ENCODE data around the gene NXF3. TPM values are rescaled to one million over a fixed set of nuclear protein-coding genes. Genes with fewer than 3 reads are reported as not detected.

NXF3 gene
- total and polyA plus RNA-seq, 2 experiments from 2014 or later = not detected

DNA sequence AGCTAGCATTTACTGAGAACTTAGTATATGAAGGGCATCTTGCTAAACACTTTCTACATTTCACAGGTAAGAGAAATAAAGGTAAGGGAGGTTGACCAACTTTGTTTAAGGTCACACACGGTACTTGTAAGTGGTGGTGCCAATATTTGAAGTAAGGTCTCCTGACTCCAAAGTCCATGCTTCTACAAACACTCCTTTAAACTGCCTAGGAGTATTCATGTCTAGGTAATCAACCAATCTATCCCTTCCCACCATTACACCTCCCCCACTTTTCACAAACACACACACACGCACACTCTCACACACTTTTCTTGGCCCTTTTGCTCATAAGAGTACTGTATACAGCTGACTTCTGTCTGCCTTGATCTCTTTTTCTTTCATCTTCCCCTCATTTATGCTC is 36.0 kb downstream of the NXF3 start (continued):
- TF ChIP-seq, protein P1, sequence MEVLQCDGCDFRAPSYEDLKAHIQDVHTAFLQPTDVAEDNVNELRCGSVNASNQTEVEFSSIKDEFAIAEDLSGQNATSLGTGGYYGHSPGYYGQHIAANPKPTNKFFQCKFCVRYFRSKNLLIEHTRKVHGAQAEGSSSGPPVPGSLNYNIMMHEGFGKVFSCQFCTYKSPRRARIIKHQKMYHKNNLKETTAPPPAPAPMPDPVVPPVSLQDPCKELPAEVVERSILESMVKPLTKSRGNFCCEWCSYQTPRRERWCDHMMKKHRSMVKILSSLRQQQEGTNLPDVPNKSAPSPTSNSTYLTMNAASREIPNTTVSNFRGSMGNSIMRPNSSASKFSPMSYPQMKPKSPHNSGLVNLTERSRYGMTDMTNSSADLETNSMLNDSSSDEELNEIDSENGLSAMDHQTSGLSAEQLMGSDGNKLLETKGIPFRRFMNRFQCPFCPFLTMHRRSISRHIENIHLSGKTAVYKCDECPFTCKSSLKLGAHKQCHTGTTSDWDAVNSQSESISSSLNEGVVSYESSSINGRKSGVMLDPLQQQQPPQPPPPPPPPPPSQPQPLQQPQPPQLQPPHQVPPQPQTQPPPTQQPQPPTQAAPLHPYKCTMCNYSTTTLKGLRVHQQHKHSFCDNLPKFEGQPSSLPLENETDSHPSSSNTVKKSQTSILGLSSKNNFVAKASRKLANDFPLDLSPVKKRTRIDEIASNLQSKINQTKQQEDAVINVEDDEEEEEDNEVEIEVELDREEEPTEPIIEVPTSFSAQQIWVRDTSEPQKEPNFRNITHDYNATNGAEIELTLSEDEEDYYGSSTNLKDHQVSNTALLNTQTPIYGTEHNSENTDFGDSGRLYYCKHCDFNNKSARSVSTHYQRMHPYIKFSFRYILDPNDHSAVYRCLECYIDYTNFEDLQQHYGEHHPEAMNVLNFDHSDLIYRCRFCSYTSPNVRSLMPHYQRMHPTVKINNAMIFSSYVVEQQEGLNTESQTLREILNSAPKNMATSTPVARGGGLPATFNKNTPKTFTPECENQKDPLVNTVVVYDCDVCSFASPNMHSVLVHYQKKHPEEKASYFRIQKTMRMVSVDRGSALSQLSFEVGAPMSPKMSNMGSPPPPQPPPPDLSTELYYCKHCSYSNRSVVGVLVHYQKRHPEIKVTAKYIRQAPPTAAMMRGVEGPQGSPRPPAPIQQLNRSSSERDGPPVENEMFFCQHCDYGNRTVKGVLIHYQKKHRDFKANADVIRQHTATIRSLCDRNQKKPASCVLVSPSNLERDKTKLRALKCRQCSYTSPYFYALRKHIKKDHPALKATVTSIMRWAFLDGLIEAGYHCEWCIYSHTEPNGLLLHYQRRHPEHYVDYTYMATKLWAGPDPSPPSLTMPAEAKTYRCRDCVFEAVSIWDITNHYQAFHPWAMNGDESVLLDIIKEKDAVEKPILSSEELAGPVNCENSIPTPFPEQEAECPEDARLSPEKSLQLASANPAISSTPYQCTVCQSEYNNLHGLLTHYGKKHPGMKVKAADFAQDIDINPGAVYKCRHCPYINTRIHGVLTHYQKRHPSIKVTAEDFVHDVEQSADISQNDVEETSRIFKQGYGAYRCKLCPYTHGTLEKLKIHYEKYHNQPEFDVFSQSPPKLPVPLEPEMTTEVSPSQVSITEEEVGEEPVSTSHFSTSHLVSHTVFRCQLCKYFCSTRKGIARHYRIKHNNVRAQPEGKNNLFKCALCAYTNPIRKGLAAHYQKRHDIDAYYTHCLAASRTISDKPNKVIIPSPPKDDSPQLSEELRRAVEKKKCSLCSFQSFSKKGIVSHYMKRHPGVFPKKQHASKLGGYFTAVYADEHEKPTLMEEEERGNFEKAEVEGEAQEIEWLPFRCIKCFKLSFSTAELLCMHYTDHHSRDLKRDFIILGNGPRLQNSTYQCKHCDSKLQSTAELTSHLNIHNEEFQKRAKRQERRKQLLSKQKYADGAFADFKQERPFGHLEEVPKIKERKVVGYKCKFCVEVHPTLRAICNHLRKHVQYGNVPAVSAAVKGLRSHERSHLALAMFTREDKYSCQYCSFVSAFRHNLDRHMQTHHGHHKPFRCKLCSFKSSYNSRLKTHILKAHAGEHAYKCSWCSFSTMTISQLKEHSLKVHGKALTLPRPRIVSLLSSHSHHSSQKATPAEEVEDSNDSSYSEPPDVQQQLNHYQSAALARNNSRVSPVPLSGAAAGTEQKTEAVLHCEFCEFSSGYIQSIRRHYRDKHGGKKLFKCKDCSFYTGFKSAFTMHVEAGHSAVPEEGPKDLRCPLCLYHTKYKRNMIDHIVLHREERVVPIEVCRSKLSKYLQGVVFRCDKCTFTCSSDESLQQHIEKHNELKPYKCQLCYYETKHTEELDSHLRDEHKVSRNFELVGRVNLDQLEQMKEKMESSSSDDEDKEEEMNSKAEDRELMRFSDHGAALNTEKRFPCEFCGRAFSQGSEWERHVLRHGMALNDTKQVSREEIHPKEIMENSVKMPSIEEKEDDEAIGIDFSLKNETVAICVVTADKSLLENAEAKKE (CRISPR knock-in tag; IDR thresholded peaks at IDR 0.05) = no peak
- TF ChIP-seq CREB1 (CRISPR knock-in tag; IDR thresholded peaks at IDR 0.05; ENCODE audit: low read depth) = no peak
- TF ChIP-seq EZH2 (IDR thresholded peaks at IDR 0.05; ENCODE audit: low read depth, unreplicated experiment) = no peak
- TF ChIP-seq JUNB (IDR thresholded peaks at IDR 0.05; ENCODE audit: unreplicated experiment) = no peak

DNA sequence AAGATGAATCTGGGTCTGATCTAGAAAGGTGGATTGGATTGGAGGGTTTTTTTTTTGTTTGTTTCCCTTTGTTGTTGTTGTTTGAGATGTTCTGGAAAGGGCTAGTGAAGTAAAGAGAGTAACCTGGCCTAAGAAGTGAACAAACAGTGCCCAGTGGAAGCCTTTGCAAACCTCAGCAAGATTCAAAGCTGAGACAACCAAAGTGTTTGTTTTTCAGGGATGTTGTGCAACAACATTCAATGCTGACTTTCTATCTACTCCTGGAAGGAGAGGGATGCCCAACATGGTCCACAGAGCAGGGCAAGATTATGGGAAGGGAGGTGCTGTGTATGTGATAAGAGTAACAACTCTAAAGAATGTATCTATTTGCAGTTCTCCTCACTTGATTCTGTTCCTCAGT is 40.3 kb downstream of the NXF3 start:
- H3K4me2 ChIP-seq = no peak overlapping the region
- H3K27ac Mint-ChIP-seq = no peak overlapping the region
- H3K4me3 ChIP-seq = no peak overlapping the region
- no peaks in the 10 kb centered on the region for H3K27me3 Mint-ChIP-seq (ENCODE audit: insufficient read depth, low read depth, poor library complexity)
- H3K9me2 ChIP-seq (ENCODE audit: insufficient read depth) = no peaks in the 10 kb centered on the region
- no peak for ATAC-seq
- no peak overlapping the region for H2AFZ ChIP-seq
- no peaks in the 10 kb centered on the region for H3K36me3 ChIP-seq (ENCODE audit: insufficient read depth)
- no peak for TF ChIP-seq EZH2 (IDR thresholded peaks at IDR 0.05; ENCODE audit: low read depth, unreplicated experiment)
- no peaks in the 10 kb centered on the region for H3K9me3 Mint-ChIP-seq
- no peaks in the 10 kb centered on the region for H3F3A ChIP-seq (replicated peaks; ENCODE audit: low read depth)
- DNase-seq (ENCODE audit: low spot score) = no peak
- H3K79me2 ChIP-seq (replicated peaks; ENCODE audit: insufficient read depth) = no peaks in the 10 kb centered on the region
- no peak overlapping the region for H3K27ac ChIP-seq (ENCODE audit: low read depth)
- H3K27me3 ChIP-seq (ENCODE audit: insufficient read depth) = no peaks in the 10 kb centered on the region
- no peaks in the 10 kb centered on the region for H3K36me3 Mint-ChIP-seq (ENCODE audit: low read depth)
- H3K4me1 ChIP-seq (ENCODE audit: insufficient read depth) = no peaks in the 10 kb centered on the region
- H3K4me1 Mint-ChIP-seq = peaks cover 14% of the 10 kb centered on the region; the same call in 2 of the 3 replicates
- H4K20me1 ChIP-seq (replicated peaks; ENCODE audit: insufficient read depth) = no peaks in the 10 kb centered on the region
- no peak overlapping the region for H3K4me3 Mint-ChIP-seq
